ENCODE results near the gene CAPN9.

The CAPN9 gene

DNA sequence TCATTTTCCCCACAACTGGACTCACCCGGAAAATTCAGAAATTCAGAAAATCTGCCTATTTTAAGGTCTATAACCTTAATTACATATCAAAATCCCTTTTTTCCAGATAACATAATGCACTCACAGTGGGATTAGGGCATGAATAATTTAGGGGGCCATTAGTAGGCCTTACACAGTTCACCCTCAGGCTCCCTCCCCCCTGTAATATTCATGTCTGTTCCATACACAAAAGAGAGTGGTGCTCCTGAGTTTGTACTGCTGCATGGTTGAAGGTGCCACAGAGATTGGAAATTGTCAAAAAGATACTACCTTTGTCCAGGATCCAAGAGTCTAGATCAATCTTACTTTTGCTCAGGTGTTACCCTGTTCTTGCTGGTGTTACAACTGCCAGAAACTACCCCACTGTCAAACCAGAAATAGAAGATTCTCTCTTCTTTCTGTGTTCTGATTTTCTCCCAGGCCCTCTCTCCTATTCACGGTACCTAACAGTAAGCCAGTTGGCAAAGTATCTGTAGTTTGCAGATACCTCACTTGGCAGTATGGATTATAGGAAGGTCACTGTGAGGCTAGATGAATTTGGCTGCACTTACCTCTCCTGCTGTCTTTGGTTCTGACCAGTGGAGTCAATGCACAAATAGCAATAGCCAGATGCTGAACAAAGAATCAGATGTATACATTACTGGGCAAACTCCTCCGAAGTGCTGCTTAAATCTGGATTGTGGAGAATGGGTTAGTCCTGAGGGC lies 67.9 kb downstream of the CAPN9 start:
- H3K4me2 ChIP-seq (ENCODE audit: low read length) = no peak overlapping the region
- peaks cover 8% of the 10 kb centered on the region; the same call in 1 of the 2 replicates for H3K27me3 ChIP-seq (ENCODE audit: low read depth, low read length)
- H2AFZ ChIP-seq (ENCODE audit: low read depth, low read length) = no peak overlapping the region
- H3K9ac ChIP-seq (ENCODE audit: low read length) = no peak overlapping the region
- no peak overlapping the region for H3K4me3 ChIP-seq (ENCODE audit: low read length)
- no peaks in the 10 kb centered on the region for H3K79me2 ChIP-seq (ENCODE audit: low read length)
- peaks cover 12% of the 10 kb centered on the region for H3K9me3 ChIP-seq (ENCODE audit: insufficient read depth, low read length)
- no peaks in the 10 kb centered on the region for H4K20me1 ChIP-seq (ENCODE audit: insufficient read depth, low read length)
- H3K4me1 ChIP-seq (ENCODE audit: low read length) = no peaks in the 10 kb centered on the region
- no peaks in the 10 kb centered on the region for H3K36me3 ChIP-seq (replicated peaks; ENCODE audit: low read depth, low read length)
- no peak overlapping the region for H3K27ac ChIP-seq (ENCODE audit: low read length)
- TF ChIP-seq, protein P1, sequence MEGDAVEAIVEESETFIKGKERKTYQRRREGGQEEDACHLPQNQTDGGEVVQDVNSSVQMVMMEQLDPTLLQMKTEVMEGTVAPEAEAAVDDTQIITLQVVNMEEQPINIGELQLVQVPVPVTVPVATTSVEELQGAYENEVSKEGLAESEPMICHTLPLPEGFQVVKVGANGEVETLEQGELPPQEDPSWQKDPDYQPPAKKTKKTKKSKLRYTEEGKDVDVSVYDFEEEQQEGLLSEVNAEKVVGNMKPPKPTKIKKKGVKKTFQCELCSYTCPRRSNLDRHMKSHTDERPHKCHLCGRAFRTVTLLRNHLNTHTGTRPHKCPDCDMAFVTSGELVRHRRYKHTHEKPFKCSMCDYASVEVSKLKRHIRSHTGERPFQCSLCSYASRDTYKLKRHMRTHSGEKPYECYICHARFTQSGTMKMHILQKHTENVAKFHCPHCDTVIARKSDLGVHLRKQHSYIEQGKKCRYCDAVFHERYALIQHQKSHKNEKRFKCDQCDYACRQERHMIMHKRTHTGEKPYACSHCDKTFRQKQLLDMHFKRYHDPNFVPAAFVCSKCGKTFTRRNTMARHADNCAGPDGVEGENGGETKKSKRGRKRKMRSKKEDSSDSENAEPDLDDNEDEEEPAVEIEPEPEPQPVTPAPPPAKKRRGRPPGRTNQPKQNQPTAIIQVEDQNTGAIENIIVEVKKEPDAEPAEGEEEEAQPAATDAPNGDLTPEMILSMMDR (IDR thresholded peaks at IDR 0.05; ENCODE audit: low read depth, low read length) = no peak
- no peak for TF ChIP-seq EZH2phosphoT487 (IDR thresholded peaks at IDR 0.05; ENCODE audit: low read depth)

DNA sequence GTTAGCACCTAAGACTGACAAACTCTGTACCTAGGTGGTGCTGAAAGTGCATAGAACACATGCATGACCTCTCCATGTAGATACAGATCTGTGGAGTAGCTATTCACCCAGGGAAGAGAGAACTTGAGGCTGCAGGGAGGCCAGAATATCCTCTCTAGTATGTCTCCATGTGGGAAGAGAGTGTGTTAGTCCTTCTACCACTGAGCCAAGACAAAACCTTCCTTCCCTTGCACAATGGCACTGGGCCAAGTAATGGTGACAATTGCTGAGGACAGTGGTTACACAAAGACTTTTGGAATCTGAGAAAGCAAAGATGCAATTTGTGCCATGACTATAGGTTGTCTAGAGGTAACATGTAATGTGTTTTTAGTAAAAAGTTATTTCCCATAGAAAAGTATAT lies 68.8 kb downstream of the CAPN9 start:
- TF ChIP-seq, protein P1 (IDR thresholded peaks at IDR 0.05; ENCODE audit: low read depth, low read length) = no peak
- TF ChIP-seq EZH2phosphoT487 (IDR thresholded peaks at IDR 0.05; ENCODE audit: low read depth) = no peak
- Histone ChIP-seq H3K27me3 (ENCODE audit: low read depth, low read length) (peaks cover 4% of the 10 kb centered on the region; the same call in 1 of the 2 replicates), H3K4me1 (ENCODE audit: low read length) (no peaks in the 10 kb centered on the region), H3K36me3 (replicated peaks; ENCODE audit: low read depth, low read length) (no peaks in the 10 kb centered on the region), H3K4me2 (ENCODE audit: low read length) (no peak overlapping the region), H3K27ac (ENCODE audit: low read length) (no peak overlapping the region), H3K9ac (ENCODE audit: low read length) (no peak overlapping the region), H3K4me3 (ENCODE audit: low read length) (no peak overlapping the region), H4K20me1 (ENCODE audit: insufficient read depth, low read length) (no peaks in the 10 kb centered on the region), H3K79me2 (ENCODE audit: low read length) (no peaks in the 10 kb centered on the region), H3K9me3 (ENCODE audit: insufficient read depth, low read length) (peaks cover 12% of the 10 kb centered on the region), H2AFZ (ENCODE audit: low read depth, low read length) (no peak overlapping the region)

DNA sequence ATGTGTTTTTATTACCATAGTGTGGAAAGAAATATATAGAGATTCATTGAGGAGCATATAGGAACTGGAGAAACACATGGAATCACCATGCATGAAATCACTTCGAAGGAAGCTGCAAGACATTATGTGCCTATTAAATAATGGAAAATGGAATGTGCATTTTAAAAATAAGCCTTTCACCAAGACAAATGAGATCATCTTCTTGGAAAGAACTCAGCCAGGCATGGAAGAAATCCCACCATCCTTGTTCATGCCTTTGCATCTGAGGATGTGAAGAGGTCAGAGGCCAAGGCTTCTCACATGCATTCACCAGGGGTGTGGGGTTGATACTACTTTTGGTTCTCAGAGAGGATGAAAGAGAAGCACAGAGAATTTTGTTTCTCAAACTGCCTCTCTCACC lies 71.2 kb downstream of the CAPN9 start:
- H3K4me3 ChIP-seq (ENCODE audit: low read length) = no peak overlapping the region
- no peaks in the 10 kb centered on the region for H3K36me3 ChIP-seq (replicated peaks; ENCODE audit: low read depth, low read length)
- H3K9me3 ChIP-seq (ENCODE audit: insufficient read depth, low read length) = no peaks in the 10 kb centered on the region
- no peak overlapping the region for H3K9ac ChIP-seq (ENCODE audit: low read length)
- H3K27me3 ChIP-seq (ENCODE audit: low read depth, low read length) = peaks cover 4% of the 10 kb centered on the region; the same call in 1 of the 2 replicates
- no peak overlapping the region for H2AFZ ChIP-seq (ENCODE audit: low read depth, low read length)
- no peaks in the 10 kb centered on the region for H3K79me2 ChIP-seq (ENCODE audit: low read length)
- H3K4me1 ChIP-seq (ENCODE audit: low read length) = no peaks in the 10 kb centered on the region
- no peak overlapping the region for H3K27ac ChIP-seq (ENCODE audit: low read length)
- TF ChIP-seq EZH2phosphoT487 (IDR thresholded peaks at IDR 0.05; ENCODE audit: low read depth) = no peak
- TF ChIP-seq, protein P1 (IDR thresholded peaks at IDR 0.05; ENCODE audit: low read depth, low read length) = no peak
- no peak overlapping the region for H3K4me2 ChIP-seq (ENCODE audit: low read length)
- no peaks in the 10 kb centered on the region for H4K20me1 ChIP-seq (ENCODE audit: insufficient read depth, low read length)

DNA sequence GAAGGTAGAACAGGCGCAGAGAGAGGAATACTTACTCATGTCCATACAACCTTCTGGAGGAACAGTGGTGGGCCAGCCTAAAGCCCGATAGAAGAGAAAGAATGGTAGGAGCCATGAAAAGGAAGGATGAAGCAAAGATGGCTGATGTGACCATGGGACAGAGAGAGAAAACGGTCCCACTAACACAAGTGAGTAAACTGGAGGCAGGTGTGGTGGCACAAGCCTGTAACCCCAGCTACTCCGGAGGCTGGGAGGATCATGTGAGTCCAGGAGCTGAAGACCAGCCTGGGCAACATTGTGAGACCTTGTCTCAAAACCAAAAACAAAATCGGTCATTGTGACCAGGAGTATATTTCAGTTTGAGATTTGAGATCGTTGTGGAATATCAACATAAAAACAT lies 71.7 kb downstream of the CAPN9 start:
- H3K79me2 ChIP-seq (ENCODE audit: low read length) = no peaks in the 10 kb centered on the region
- no peak overlapping the region for H2AFZ ChIP-seq (ENCODE audit: low read depth, low read length)
- no peaks in the 10 kb centered on the region for H3K36me3 ChIP-seq (replicated peaks; ENCODE audit: low read depth, low read length)
- no peak overlapping the region for H3K4me3 ChIP-seq (ENCODE audit: low read length)
- no peaks in the 10 kb centered on the region for H3K9me3 ChIP-seq (ENCODE audit: insufficient read depth, low read length)
- no peaks in the 10 kb centered on the region for H4K20me1 ChIP-seq (ENCODE audit: insufficient read depth, low read length)
- H3K27ac ChIP-seq (ENCODE audit: low read length) = no peak overlapping the region
- H3K9ac ChIP-seq (ENCODE audit: low read length) = no peak overlapping the region
- TF ChIP-seq EZH2phosphoT487 (IDR thresholded peaks at IDR 0.05; ENCODE audit: low read depth) = no peak
- TF ChIP-seq, protein P1 (IDR thresholded peaks at IDR 0.05; ENCODE audit: low read depth, low read length) = no peak
- no peaks in the 10 kb centered on the region for H3K4me1 ChIP-seq (ENCODE audit: low read length)
- peaks cover 4% of the 10 kb centered on the region; the same call in 1 of the 2 replicates for H3K27me3 ChIP-seq (ENCODE audit: low read depth, low read length)
- no peak overlapping the region for H3K4me2 ChIP-seq (ENCODE audit: low read length)
